ENCODE measurements around the gene XYLT1. TPM values are rescaled to one million over a fixed set of nuclear protein-coding genes. Genes with fewer than 3 reads are reported as not detected.
A peak's percentile ranks its signal among the peaks of the same experiment; 100 is the strongest.

XYLT1 gene
- total RNA-seq, 1 donor from 2014 or later, result 14.7 TPM

DNA sequence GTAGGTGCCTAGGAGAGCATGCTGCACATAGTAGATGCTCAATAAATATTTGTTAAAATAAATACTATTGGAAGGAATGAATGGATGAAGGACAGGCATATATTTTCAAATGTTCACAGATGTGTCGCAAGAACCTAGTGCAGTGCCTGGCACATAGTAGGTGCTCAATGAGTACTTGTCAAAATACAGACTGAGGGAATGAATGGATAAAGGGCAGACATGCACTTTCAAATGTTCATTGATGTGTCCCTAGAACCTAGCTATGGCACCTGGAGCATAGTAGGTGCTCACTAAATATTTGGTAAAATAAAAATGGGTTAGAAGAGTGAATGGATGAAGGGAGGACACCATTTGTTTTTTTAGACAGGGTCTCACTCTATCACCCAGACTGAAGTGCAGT, 26.1 kb downstream of the XYLT1 start:
- Mint-ChIP-seq H3K4me1 (peaks cover 31% of the 10 kb centered on the region), H3K9me3 (no peaks in the 10 kb centered on the region), H3K4me3 (no peak overlapping the region), H3K27ac (no peak overlapping the region), H3K27me3 (no peaks in the 10 kb centered on the region), H3K36me3 (ENCODE audit: low read depth) (peaks cover 39% of the 10 kb centered on the region)
- intact Hi-C loops (cut with micrococcal nuclease), result no loop called here
- no peak for DNase-seq

DNA sequence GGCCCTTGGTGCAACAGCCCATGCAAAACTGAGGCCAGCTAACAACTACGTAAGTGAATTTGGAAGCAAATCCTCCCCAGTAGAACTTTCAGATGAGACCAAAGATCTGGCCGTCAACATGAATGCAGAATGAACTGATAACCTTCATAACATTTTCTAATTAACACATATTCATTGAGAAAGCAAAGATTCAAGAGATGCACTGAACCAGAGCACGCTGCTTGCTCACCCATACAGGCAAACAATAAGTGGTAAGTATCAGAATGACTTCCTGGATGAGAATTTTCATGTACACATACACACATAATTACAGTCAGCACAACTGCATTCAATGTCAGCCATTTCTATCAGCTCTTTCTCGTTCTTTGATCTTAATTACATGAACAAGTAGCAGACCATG, 30.6 kb downstream of the XYLT1 start:
- peak overlapping the region; percentile 7 for H3K27ac Mint-ChIP-seq
- H3K4me3 Mint-ChIP-seq, result no peak overlapping the region
- peaks cover 37% of the 10 kb centered on the region for H3K4me1 Mint-ChIP-seq
- H3K9me3 Mint-ChIP-seq, result no peaks in the 10 kb centered on the region
- no peak for DNase-seq
- H3K36me3 Mint-ChIP-seq (ENCODE audit: low read depth), result peaks cover 59% of the 10 kb centered on the region
- H3K27me3 Mint-ChIP-seq, result no peaks in the 10 kb centered on the region
- intact Hi-C loops (cut with micrococcal nuclease), result no loop called here

DNA sequence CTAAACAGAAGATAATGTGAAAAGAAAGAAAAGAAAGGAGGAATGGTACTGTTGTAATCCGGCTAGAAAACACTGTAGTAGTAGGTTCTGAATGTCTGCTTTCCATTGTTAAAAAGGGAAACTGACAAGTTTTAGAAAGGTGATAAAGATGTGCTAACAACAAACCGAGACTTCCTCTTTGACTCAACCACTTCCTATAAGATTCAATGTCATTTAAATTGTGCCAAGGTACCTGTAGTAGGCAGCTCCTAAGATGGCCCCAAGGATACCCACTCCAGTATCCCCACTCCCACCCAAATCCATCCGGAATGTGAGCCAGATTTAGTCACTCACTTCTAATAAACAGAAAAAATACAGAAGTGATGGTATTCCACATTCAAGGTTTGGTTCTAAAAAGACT, 31.2 kb downstream of the XYLT1 start:
- Mint-ChIP-seq H3K27ac (peak overlapping the region; percentile 66), H3K4me1 (peaks cover 39% of the 10 kb centered on the region), H3K36me3 (ENCODE audit: low read depth) (peaks cover 59% of the 10 kb centered on the region), H3K4me3 (peak overlapping the region; percentile 55), H3K27me3 (no peaks in the 10 kb centered on the region), H3K9me3 (no peaks in the 10 kb centered on the region)
- intact Hi-C loops (cut with micrococcal nuclease), result loop anchor here (1.0 kb wide), 1 partner anchor 22 kb away; no protein-coding TSS in a partner anchor
- DNase-seq, result peak; percentile 58

DNA sequence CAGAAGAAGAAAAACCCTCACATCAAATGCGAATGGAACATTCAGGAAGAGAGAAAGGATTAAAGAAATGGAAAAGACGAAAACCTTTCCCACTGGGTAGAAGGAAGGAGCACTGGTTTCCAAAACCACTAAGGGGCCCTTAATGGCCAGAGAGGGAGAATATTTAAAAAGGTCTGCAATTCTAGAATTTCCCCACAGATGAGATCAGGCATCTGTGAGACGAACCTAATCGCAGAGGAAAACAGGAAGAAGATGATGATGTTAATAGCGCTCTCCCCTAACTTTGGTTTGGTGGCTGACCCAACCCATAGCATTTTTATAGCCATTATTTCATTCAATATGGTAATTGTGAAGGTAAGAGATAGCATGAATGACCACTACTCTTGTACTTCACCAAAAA, 32.8 kb downstream of the XYLT1 start:
- Mint-ChIP-seq H3K4me3 (no peak overlapping the region), H3K9me3 (no peaks in the 10 kb centered on the region), H3K27me3 (no peaks in the 10 kb centered on the region), H3K27ac (no peak overlapping the region), H3K36me3 (ENCODE audit: low read depth) (peaks cover 56% of the 10 kb centered on the region), H3K4me1 (peaks cover 42% of the 10 kb centered on the region)
- no peak for DNase-seq
- intact Hi-C loops (cut with micrococcal nuclease), result no loop called here

DNA sequence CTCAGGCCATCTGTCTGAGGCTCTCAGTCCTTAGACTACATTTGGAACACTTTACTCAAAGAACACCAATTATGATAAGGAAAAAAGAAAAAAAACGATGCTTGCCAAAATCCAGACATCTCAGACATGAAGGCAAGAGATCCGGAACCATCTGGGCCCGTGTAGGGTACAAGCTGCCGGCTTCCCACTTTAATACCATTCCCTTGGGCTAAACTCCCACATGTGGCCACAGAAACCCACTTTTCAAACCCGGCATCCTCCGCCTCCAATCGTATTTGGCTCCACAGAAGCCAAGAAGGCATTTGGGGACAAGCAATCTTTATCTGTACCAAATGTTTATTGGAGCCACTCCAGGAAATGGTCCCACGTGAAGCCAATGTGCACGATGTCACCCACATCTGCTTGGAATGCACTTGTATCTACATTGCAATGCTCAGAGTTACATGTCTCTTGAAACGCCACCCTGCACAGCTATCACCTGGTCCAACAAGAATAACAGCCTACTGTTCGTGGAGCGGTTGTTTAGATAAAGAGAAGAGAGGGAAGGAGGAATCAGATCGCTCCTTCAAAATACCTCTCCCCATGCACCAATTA, 33.5 kb downstream of the XYLT1 start:
- peaks cover 45% of the 10 kb centered on the region for H3K4me1 Mint-ChIP-seq
- no peaks in the 10 kb centered on the region for H3K9me3 Mint-ChIP-seq
- H3K27me3 Mint-ChIP-seq, result no peaks in the 10 kb centered on the region
- peaks cover 58% of the 10 kb centered on the region for H3K36me3 Mint-ChIP-seq (ENCODE audit: low read depth)
- no peak overlapping the region for H3K27ac Mint-ChIP-seq
- intact Hi-C loops (cut with micrococcal nuclease), result no loop called here
- H3K4me3 Mint-ChIP-seq, result no peak overlapping the region
- no peak for DNase-seq

DNA sequence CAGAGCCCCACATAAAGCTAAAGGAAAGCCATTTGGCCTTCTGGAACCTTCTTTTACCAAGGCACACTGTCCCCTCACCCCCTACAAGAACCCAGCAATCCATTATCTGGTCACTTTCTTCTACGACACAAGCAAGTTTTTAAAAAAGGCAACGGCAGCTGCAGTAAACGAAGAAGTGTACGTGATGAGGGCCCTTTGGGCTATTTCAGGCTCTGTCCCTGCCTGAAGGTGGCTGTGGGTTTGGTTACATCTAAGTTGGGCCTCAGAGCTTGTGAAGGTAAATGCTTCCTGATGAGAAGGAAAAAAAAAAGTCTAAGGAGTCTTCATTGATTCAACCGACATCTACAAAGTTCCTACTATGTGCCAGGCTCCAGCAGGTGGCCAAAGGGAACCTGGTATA, 35.4 kb downstream of the XYLT1 start:
- H3K4me3 Mint-ChIP-seq, result no peak overlapping the region
- no peak for DNase-seq
- no peak overlapping the region for H3K27ac Mint-ChIP-seq
- H3K4me1 Mint-ChIP-seq, result peaks cover 37% of the 10 kb centered on the region
- intact Hi-C loops (cut with micrococcal nuclease), result no loop called here
- no peaks in the 10 kb centered on the region for H3K9me3 Mint-ChIP-seq
- H3K27me3 Mint-ChIP-seq, result no peaks in the 10 kb centered on the region
- peaks cover 57% of the 10 kb centered on the region for H3K36me3 Mint-ChIP-seq (ENCODE audit: low read depth)

DNA sequence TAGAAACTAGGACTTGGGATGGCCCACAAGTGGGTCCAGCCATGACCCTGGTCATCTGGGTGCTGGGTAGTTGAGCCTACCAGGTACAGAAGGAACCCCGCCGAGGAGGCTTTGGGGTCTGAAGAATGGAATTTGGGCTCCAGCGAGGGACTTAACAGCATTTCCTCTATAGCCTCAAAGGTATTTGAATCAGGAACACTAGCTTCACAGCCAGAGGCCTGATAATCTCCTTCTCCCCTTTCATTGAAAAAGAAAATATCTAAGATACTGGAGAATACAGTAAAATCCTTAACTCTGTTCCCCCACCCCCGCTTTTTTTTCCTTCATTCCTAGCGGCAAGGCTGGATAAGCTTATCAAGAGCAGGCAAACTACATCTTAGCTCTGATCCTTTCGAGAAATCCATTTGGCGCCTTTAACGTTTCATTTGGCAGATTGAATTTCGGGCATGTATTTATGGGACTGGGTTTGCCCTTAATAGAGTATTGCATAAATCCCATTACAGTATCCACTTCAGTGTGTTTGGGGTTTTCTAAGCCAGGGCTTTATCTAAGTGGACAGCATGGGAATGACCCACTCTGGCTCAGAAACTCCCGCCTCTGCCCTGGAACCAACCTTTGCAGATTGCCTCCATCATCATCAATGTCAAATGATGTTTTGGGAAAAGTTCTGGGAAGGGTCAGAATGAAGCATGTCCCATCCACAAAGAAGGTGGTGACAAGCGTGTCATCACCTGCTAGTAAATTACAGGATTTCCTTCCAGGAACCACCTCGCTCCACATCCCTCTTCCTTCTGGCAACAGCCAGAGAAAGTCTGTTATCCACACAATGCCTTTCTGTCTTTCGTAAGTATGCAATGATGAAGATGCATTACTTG, 36.9 kb downstream of the XYLT1 start:
- Mint-ChIP-seq H3K4me1 (peaks cover 24% of the 10 kb centered on the region), H3K9me3 (no peaks in the 10 kb centered on the region), H3K4me3 (no peak overlapping the region), H3K27me3 (no peaks in the 10 kb centered on the region), H3K27ac (no peak overlapping the region), H3K36me3 (ENCODE audit: low read depth) (peaks cover 55% of the 10 kb centered on the region)
- DNase-seq, result no peak
- intact Hi-C loops (cut with micrococcal nuclease), result no loop called here

DNA sequence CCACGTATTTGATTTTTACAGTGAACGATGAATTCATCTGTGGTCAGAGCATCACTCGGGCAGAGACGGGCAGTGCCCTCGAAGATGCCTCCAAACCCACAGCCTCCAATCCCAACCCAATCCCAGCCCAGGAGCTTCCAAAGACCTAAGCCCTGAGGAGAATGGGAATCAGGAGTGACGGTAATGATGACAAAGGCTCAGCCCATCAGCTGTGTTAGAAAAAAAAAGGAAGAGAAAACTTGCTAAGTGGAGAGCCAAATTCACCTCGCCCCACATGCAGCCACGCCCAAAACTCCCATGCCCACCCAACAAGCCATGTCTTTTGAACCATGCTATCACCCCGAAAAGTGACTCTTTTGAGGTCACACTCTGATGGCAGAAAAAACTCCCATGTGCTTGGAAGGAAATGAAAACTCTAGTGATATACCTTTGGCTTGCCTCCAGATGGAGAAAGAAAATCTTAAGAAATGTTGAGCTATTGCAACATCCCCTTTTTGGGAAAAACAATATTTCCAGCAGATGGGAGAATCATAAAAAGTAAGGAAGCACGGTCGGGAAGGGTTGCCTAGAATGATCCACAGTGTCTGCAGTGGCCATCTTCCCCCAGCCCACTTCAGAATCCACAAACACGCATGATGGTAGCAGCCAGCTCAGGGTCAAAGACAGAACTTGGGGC, 37.7 kb downstream of the XYLT1 start:
- DNase-seq, result no peak
- no peak overlapping the region for H3K4me3 Mint-ChIP-seq
- no peak overlapping the region for H3K27ac Mint-ChIP-seq
- intact Hi-C loops (cut with micrococcal nuclease), result no loop called here
- no peaks in the 10 kb centered on the region for H3K9me3 Mint-ChIP-seq
- H3K4me1 Mint-ChIP-seq, result peaks cover 18% of the 10 kb centered on the region
- H3K27me3 Mint-ChIP-seq, result no peaks in the 10 kb centered on the region
- H3K36me3 Mint-ChIP-seq (ENCODE audit: low read depth), result peaks cover 50% of the 10 kb centered on the region

DNA sequence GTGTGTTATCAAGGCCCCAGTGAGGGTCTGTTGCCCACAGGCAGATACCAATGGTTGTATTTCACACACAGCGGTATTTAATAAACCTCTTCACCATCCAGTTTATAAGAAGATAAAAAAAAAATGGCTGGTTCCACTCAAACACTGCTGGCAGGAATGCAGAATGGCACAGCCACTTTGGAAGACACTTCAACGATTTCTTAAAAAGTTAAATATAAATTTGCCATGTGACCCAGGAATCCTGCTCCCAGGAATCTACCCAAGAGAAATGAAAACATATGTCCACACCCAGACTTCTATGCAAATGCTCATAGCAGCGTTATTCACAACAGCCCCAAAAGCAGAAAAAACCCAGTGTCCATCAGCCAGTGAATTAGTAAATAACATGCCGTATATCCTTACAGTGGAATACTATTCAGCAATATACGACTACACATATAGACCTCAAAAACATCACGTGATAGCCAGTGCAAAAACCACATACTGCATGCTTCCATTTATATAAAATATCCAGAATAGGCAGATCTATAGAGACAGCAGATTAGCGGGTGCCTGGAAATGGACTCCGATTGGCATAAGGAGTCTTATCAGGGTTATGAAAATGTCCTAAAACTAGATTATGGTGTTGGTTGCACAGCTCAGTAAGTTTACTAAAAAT, 38.7 kb downstream of the XYLT1 start:
- peaks cover 46% of the 10 kb centered on the region for H3K36me3 Mint-ChIP-seq (ENCODE audit: low read depth)
- no peak overlapping the region for H3K27ac Mint-ChIP-seq
- H3K4me1 Mint-ChIP-seq, result peaks cover 16% of the 10 kb centered on the region
- no peaks in the 10 kb centered on the region for H3K9me3 Mint-ChIP-seq
- no peaks in the 10 kb centered on the region for H3K27me3 Mint-ChIP-seq
- intact Hi-C loops (cut with micrococcal nuclease), result no loop called here
- DNase-seq, result no peak
- no peak overlapping the region for H3K4me3 Mint-ChIP-seq

DNA sequence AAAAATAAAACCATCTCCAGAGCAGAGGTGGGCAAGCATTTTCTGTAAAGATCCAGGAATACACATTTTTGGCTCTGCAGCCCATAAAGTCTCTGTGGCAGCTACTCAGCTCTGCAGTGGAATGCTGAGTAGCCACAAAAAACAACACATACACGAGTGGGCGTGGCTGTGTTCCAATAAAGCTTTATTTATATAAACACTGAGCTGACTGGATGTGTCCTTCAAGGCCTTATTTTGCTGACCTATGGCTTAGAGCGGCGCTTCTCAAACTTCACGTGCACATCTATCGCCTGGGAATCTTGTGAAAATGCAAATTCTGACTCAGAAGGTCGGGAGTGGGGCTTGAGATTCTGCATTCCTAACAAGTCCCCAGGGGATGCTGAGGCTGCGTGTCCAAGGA, 39.7 kb downstream of the XYLT1 start:
- H3K9me3 Mint-ChIP-seq, result no peaks in the 10 kb centered on the region
- peaks cover 18% of the 10 kb centered on the region for H3K4me1 Mint-ChIP-seq
- H3K4me3 Mint-ChIP-seq, result no peak overlapping the region
- H3K36me3 Mint-ChIP-seq (ENCODE audit: low read depth), result peaks cover 41% of the 10 kb centered on the region
- no peak overlapping the region for H3K27ac Mint-ChIP-seq
- H3K27me3 Mint-ChIP-seq, result no peaks in the 10 kb centered on the region
- DNase-seq, result no peak
- intact Hi-C loops (cut with micrococcal nuclease), result no loop called here

DNA sequence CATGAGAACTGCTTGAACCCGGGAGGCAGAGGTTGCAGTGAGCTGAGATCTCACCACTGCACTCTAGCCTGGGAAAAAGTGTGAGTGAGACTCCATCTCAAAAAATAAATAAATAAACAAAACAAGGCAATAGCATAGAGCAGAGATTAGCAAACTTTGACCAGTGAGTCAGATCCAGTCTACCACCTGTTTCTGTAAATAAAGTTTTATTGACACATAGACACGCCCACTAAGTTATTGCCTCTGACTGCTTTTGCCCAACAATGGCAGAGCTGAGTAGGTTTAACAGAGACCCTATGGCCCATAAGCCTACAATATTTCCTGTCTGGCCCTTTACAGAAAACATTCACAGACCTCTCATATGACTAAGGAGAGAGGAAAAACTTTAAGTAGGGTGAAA, 44.3 kb downstream of the XYLT1 start:
- intact Hi-C loops (cut with micrococcal nuclease), result no loop called here
- Mint-ChIP-seq H3K9me3 (no peaks in the 10 kb centered on the region), H3K4me1 (peaks cover 11% of the 10 kb centered on the region), H3K27me3 (no peaks in the 10 kb centered on the region), H3K4me3 (no peak overlapping the region), H3K27ac (no peak overlapping the region), H3K36me3 (ENCODE audit: low read depth) (peaks cover 36% of the 10 kb centered on the region)
- DNase-seq, result no peak

DNA sequence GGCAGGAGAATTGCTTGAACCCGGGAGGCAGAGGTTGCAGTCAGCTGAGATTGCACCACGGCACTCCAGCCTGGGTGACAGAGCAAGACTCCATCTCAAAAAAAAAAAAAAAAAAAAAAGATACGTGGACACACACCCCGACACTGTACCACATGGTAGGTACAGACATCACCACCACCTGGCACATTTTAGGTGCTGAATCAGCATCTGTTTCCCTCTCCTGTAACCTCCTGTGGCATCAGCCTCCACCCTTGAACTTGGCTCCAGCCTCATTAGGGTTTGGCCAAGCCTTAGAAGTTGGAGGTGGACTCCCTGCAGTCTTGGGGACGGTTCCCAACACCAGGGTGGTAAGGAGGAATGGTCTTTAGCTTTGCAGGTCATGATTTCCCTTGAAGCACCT, 46.0 kb downstream of the XYLT1 start:
- peaks cover 13% of the 10 kb centered on the region for H3K4me1 Mint-ChIP-seq
- H3K27me3 Mint-ChIP-seq, result no peaks in the 10 kb centered on the region
- no peaks in the 10 kb centered on the region for H3K9me3 Mint-ChIP-seq
- intact Hi-C loops (cut with micrococcal nuclease), result no loop called here
- peaks cover 32% of the 10 kb centered on the region for H3K36me3 Mint-ChIP-seq (ENCODE audit: low read depth)
- H3K27ac Mint-ChIP-seq, result no peak overlapping the region
- no peak for DNase-seq
- H3K4me3 Mint-ChIP-seq, result no peak overlapping the region

DNA sequence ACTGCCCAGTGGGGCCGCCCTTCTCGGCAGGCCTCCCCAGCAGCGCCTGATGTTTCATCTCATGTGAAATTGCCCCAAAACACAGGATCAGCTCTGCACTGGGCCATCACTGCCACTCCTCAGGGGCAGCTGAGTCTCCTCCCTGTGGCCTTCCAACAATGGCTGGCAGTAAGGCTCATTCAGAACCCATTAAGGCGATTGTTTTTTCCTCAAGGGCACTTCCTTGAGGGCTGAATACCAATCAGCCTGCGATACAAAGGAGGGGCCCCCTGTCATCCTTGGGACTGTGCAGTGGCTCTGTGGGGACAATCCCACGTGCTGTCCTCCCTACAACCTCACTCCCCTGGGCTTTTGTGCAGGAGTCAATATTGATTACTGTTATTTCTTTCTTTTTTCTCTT, 47.5 kb downstream of the XYLT1 start:
- H3K4me1 Mint-ChIP-seq, result peaks cover 11% of the 10 kb centered on the region
- intact Hi-C loops (cut with micrococcal nuclease), result no loop called here
- no peak overlapping the region for H3K4me3 Mint-ChIP-seq
- no peaks in the 10 kb centered on the region for H3K27me3 Mint-ChIP-seq
- H3K36me3 Mint-ChIP-seq (ENCODE audit: low read depth), result peaks cover 33% of the 10 kb centered on the region
- DNase-seq, result no peak
- no peaks in the 10 kb centered on the region for H3K9me3 Mint-ChIP-seq
- H3K27ac Mint-ChIP-seq, result peak overlapping the region; percentile 29

DNA sequence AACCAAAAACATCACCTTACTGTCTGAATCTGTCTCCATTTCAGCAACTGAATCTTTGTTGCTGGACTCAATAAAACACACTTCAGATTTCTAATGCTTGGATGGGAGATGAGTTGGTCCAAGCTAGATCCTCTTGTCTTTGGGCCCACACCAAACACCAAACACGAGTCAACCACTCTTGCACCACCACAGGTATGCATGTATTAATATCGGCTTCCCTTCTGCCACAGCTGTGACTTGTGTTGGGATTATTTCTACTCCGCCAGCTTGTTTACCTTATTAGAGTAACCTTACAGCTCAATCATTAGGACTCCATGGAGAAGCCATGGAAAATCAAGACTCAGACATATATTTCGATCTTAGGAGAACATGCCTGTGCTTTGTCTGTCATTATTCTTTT, 49.9 kb downstream of the XYLT1 start:
- intact Hi-C loops (cut with micrococcal nuclease), result no loop called here
- H3K27ac Mint-ChIP-seq, result no peak overlapping the region
- peaks cover 29% of the 10 kb centered on the region for H3K4me1 Mint-ChIP-seq
- H3K36me3 Mint-ChIP-seq (ENCODE audit: low read depth), result peaks cover 26% of the 10 kb centered on the region
- no peak for DNase-seq
- no peaks in the 10 kb centered on the region for H3K27me3 Mint-ChIP-seq
- H3K9me3 Mint-ChIP-seq, result peaks cover 5% of the 10 kb centered on the region
- no peak overlapping the region for H3K4me3 Mint-ChIP-seq
